NK-92 (cell line): ENCODE measurements around the gene NRXN3.

Source experiments
- DNase-seq: peaks from one replicate; lab custom pipeline; 2025; ENCODE audit not compliant: unreplicated experiment; lab: John Stamatoyannopoulos, UW

The NRXN3 gene

GRCh38 chr14:79586989-79587598, 1416.9 kb downstream of the NRXN3 start:
- no peak for DNase-seq

GRCh38 chr14:79587875-79588274, 1417.7 kb downstream of the NRXN3 start:
- DNase-seq = no peak

DNA sequence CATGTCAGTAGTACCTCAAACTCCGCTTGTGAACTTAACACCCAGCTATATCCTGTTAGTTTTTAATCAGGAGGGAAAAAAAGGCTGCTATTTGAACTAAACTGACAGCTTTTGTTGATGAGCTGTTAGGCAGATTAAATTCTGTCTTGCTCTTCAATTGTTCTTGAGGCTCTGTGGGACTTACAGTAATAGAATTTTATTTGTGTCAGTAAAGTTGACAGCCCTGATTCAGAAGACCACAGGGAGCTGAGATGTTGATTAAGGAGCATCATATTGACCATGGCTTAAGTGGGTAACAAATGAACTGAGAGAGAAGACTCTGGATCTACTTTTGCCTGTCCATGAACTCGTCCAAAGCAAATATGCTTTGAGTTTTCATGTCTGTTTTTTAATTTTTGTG, 1418.2 kb downstream of the NRXN3 start:
- no peak for DNase-seq

GRCh38 chr14:79596551-79596950, 1426.4 kb downstream of the NRXN3 start:
- no peak for DNase-seq

DNA sequence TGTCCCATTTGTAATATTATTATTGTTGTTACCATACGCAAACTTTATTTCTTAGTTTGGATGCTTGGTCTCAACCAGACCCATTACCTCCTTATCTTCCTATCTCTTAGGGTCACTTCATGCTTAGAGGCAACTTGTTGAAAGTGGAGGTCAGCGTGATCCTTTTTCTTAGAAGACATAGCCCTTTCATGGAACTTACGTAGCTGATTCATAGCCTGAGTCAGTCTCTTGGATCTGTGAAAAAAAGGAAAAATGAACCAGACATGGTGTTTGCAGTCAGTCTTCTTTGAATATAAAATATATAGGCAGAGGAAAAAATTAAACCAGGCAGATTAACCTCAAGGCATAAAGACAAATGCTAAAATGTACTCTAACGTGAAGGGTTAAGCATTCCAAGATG, 1427.4 kb downstream of the NRXN3 start:
- no peak for DNase-seq

GRCh38 chr14:79598339-79598738, 1428.2 kb downstream of the NRXN3 start:
- no peak for DNase-seq

DNA sequence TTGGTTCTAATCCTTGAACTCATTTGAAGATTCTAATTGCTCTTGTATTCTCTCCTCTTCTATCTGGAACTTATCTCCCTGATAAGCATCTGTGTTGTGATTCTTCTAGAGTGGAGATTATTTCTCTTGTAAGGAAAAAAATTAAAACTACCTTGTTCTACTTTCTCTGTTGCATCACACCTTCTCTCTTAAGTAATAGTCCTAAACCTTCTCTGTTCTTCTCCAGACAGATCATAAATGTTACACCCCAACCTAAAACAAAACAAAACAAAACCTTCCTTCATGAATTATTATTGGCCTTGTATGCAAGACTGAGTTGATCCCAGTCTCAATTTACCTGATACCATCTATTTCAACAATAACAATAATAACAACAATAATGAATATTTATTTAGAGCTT, 1429.1 kb downstream of the NRXN3 start:
- DNase-seq = no peak

DNA sequence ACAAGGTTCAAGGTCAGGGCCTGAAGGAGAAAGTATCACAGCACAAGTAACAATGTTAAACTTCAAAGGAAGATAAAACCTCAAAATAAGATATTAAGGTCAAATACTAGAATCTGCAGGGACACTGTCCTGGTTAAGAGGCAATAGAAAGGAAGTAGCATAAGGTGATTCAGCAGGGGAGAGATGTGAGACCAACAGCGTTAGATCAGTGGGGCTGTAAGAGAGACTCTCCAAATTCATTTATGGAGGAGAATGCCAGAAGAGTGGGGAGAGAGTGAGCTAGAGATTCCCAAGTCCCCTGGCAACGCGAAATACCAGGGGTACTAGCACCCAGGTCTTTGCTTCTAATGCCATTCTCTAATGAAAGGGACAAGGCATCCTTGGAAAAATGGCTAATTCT, 1430.2 kb downstream of the NRXN3 start:
- no peak for DNase-seq

DNA sequence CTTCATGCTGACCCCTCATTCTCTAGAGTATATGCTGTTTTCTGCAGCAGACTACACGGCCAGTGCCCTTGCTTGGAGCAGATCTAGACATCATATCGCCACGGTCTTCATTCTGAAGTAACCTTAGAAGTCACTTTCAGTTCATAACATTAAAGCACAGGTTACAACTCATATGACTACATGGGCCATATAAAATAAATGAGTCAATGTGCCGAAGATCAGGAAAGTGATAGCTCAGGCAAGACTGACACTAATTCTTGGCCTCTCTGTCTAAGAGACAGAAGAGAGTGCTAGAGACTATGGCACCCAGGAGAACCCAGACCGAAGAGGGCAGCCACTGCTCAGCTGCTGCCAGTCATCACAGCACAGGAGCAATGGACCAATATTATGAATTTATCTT, 1431.4 kb downstream of the NRXN3 start:
- DNase-seq = no peak

- DNase-seq = no peak
These were observed 1431.9 kb downstream of the NRXN3 start for GRCh38 chr14:79602045-79602444.

DNA sequence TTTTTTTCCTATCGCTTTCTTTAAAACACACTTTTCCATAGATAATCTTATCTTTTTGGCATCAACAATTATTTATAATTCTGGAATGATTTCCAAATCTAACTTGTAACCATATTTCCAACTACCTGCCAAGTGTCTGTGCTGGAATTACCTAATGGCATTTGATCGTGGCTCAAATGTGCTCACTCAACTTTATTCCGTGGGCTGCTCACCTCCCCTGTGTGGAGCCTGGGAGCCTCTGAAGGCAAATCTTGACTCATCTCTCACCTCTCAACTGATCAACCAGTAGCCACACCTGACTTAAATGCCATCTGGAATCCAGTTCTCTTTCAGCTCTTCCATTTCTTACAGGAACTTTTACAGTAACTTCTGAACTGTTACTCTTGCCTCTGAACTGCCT, 1432.6 kb downstream of the NRXN3 start:
- no peak for DNase-seq

DNA sequence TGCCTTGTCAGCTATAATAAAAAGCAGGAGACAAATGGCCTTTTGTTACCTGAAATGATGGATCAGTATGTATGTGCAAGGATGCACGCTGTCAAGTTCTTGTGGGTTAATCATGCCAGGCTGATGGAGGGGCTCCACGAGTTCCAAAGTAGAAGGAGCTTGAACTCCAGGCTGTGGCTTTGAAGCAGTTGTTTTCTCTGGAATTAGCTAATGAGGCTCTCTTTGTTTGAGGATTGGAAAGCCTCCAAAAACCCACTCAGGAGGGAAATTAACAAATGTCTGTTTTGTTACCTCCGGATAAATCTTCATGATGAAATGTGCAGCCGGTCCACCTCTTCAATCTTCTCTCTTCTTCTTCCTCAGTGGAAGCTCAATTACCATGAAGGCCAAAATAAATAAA, 1435.7 kb downstream of the NRXN3 start:
- DNase-seq = no peak

- no peak for DNase-seq
These were observed 1438.3 kb downstream of the NRXN3 start for GRCh38 chr14:79608446-79608845.

GRCh38 chr14:79613625-79614024, 1443.5 kb downstream of the NRXN3 start:
- no peak for DNase-seq

- no peak for DNase-seq
These were observed 1444.3 kb downstream of the NRXN3 start for GRCh38 chr14:79614448-79614847.

GRCh38 chr14:79627058-79627457, 1456.9 kb downstream of the NRXN3 start:
- DNase-seq = no peak

DNA sequence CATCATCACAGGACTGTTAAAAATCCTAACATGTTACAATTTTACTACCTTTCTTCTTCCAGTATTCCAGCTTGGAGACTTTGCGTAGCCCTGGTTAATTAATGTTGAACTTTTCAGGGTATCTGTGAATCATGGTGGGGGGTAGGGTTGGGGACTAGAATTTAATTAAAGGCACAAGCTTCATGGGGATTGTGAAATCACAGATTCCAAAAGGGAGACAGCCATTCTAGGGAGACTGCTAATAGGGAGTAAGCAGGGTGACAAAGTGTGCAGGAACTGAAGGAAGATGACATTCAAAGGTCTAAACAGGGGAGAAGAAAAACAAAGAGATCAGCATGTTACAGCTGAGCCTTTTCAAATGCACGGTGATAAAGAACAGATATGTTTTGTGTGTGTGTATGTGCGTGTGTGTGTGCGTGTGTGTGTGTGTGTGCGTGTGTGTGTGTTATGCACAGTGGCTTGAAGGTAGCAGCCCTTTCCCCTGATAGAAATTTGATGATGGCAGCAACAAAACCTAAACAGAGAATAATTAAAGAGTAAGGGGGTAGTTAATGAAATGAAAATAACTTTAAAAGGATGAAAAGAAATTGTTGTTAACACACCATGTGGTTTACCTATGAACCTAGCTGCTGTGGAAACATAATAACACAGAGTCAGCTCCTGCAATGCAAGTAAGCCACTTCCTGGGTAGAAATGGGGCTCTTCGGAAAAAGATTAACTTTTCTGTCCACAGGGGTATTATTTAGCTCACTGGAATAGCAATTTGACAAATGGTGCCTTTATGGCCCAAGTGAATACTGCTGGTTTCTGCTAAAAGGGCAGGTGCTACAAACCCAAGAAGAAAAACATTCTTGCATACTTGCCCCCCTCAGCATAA, 1459.5 kb downstream of the NRXN3 start:
- DNase-seq = no peak

DNA sequence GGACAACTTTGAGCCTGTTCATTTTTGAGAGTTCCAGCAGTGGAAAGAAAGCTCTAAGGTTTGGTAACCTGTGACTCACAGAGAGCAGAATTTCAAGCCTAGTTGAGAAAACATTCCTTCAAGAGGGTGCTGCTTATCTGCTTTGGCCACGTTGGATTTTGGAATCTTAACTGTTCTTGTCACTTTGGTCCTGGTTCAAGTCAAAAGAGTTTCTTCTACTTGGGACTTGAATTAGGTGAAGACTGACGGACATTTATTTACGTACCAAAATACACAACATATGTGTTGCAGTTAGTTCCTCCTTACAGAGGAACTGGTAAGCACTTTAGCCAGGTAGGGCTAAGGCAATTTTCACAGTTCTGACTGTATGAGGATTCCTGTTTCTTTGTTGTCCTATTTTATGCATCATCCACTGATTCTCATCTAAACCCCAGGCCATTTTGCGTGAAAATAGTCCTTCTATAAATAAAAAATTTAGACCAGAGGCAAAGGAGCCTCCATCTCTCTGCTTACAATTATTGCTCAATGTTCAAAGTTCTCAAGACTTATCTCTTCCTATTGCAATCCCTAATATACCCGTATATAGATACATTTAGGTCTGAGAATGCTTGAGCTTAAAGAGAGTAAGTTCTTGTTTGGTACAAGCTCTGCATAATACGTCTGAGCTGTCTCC, 1460.3 kb downstream of the NRXN3 start:
- no peak for DNase-seq

- DNase-seq = no peak
These were observed 1461.1 kb downstream of the NRXN3 start for GRCh38 chr14:79631276-79631675.

DNA sequence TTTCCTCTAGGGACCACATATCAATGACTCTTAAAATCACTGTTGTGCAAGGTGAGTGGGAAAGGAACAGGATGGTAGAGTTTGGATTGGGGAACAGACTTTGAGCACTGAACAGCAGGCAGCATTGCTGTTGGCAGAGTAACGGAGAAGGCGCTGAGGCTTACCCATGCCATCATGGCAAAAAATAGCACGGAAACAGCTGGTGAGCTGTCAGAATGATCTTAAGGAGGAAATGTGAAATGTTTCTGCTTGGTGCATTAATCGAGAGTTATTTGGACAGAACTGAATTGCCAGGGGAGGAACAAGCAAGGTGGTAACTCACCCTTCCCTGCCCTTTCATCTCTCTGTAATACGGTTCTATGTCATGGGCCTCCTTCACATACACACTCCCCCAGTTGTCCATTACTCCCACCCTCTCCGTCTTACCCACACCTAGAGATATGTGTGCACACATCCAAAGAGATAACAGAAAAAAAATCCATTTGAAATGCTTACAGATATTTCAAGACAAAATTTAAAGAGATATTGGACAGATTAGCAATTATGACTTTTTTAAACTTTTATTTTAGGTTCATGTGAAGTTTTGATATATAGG, 1468.6 kb downstream of the NRXN3 start:
- no peak for DNase-seq

GRCh38 chr14:79639613-79640012, 1469.4 kb downstream of the NRXN3 start:
- DNase-seq = no peak

DNA sequence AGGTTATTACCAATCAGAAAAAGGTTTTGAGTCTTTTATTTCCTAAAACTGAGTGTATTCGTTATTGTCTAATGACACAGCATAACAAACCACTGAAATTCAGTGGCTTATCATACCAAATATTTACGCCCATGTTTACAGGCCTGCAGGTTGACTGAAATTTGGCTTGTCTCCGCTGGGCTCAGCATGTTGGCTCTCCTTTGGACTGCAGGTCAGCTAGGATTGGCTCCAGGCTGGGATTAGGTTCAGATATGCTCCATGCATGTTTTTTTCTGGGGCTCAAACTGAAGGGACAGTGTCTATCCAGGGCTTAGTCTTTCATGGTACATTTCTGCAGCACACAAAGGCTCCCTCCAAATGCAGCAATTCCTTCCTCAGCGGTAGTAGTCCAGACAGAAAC, 1471.2 kb downstream of the NRXN3 start:
- DNase-seq = no peak
